ENCODE data around the gene AGBL4. TPM values are rescaled to one million over a fixed set of nuclear protein-coding genes. Genes with fewer than 3 reads are reported as not detected.

AGBL4 gene
- total and polyA plus RNA-seq, 2 experiments from 2014 or later = not detected

- H3K27ac ChIP-seq = no peak overlapping the region
- H3K4me3 ChIP-seq = no peak overlapping the region
- H3K9me2 ChIP-seq (ENCODE audit: insufficient read depth) = no peaks in the 10 kb centered on the region
- DNase-seq = no peak
- no peak overlapping the region for H3K9ac ChIP-seq
- peaks cover 3% of the 10 kb centered on the region for H3K9me3 ChIP-seq (ENCODE audit: low read depth)
- in situ Hi-C loops (cut with MboI) = no loop called here
- TF ChIP-seq EZH2 (IDR thresholded peaks at IDR 0.05; ENCODE audit: insufficient read depth, poor library complexity, severe bottlenecking) (no peak), EZH2phosphoT487 (IDR thresholded peaks at IDR 0.05; ENCODE audit: insufficient read depth, low read depth) (no peak)
- 22 to 36% methylated on average over 1 of the region's 1 CpG for WGBS, 2 experiments (ENCODE audit: low coverage in 1 of 2, low lambda C conversion rate in 2 of 2, missing lambda C conversion rate in 2 of 2)
- no peaks in the 10 kb centered on the region for H3K4me1 ChIP-seq (ENCODE audit: insufficient read depth)
- no peaks in the 10 kb centered on the region for H3F3A ChIP-seq (ENCODE audit: insufficient read depth)
- H3K27me3 ChIP-seq (replicated peaks; ENCODE audit: insufficient read depth) = no peaks in the 10 kb centered on the region
- no peaks in the 10 kb centered on the region for H4K20me1 ChIP-seq (ENCODE audit: insufficient read depth)
- H3K4me2 ChIP-seq (ENCODE audit: unreplicated experiment) = no peak overlapping the region
- no peaks in the 10 kb centered on the region for H3K79me2 ChIP-seq (ENCODE audit: insufficient read depth)
- H2AFZ ChIP-seq = no peak overlapping the region
- no peaks in the 10 kb centered on the region for H3K36me3 ChIP-seq (ENCODE audit: low read depth)
Observed at GRCh38 chr1:49416758-49417157, 607.0 kb downstream of the AGBL4 start.

GRCh38 chr1:49408346-49408745 is 615.4 kb downstream of the AGBL4 start:
- WGBS, 2 experiments (ENCODE audit: low coverage in 1 of 2, low lambda C conversion rate in 2 of 2, missing lambda C conversion rate in 2 of 2) = 24 to 35% methylated on average over 2 of the region's 2 CpGs
- H3K9me3 ChIP-seq (ENCODE audit: low read depth) = no peaks in the 10 kb centered on the region
- no peaks in the 10 kb centered on the region for H3K36me3 ChIP-seq (ENCODE audit: low read depth)
- no peaks in the 10 kb centered on the region for H4K20me1 ChIP-seq (ENCODE audit: insufficient read depth)
- H3K27ac ChIP-seq = no peak overlapping the region
- H3K9ac ChIP-seq = no peak overlapping the region
- H3K4me2 ChIP-seq (ENCODE audit: unreplicated experiment) = no peak overlapping the region
- H3K4me3 ChIP-seq = no peak overlapping the region
- H3F3A ChIP-seq (ENCODE audit: insufficient read depth) = no peaks in the 10 kb centered on the region
- in situ Hi-C loops (cut with MboI) = no loop called here
- DNase-seq = no peak
- no peak for TF ChIP-seq EZH2 (IDR thresholded peaks at IDR 0.05; ENCODE audit: insufficient read depth, poor library complexity, severe bottlenecking)
- TF ChIP-seq EZH2phosphoT487 (IDR thresholded peaks at IDR 0.05; ENCODE audit: insufficient read depth, low read depth) = no peak
- H2AFZ ChIP-seq = no peak overlapping the region
- H3K79me2 ChIP-seq (ENCODE audit: insufficient read depth) = no peaks in the 10 kb centered on the region
- no peaks in the 10 kb centered on the region for H3K4me1 ChIP-seq (ENCODE audit: insufficient read depth)
- no peaks in the 10 kb centered on the region for H3K27me3 ChIP-seq (replicated peaks; ENCODE audit: insufficient read depth)
- no peaks in the 10 kb centered on the region for H3K9me2 ChIP-seq (ENCODE audit: insufficient read depth)

- Histone ChIP-seq H2AFZ (no peak overlapping the region), H3K79me2 (ENCODE audit: insufficient read depth) (no peaks in the 10 kb centered on the region), H3K27ac (no peak overlapping the region), H3K9me2 (ENCODE audit: insufficient read depth) (no peaks in the 10 kb centered on the region), H3K4me3 (no peak overlapping the region), H3K4me2 (ENCODE audit: unreplicated experiment) (no peak overlapping the region), H3K27me3 (replicated peaks; ENCODE audit: insufficient read depth) (no peaks in the 10 kb centered on the region), H4K20me1 (ENCODE audit: insufficient read depth) (no peaks in the 10 kb centered on the region), H3F3A (ENCODE audit: insufficient read depth) (no peaks in the 10 kb centered on the region), H3K9ac (no peak overlapping the region), H3K9me3 (ENCODE audit: low read depth) (no peaks in the 10 kb centered on the region), H3K4me1 (ENCODE audit: insufficient read depth) (no peaks in the 10 kb centered on the region), H3K36me3 (ENCODE audit: low read depth) (no peaks in the 10 kb centered on the region)
- no peak for DNase-seq
- TF ChIP-seq EZH2phosphoT487 (IDR thresholded peaks at IDR 0.05; ENCODE audit: insufficient read depth, low read depth) (no peak), EZH2 (IDR thresholded peaks at IDR 0.05; ENCODE audit: insufficient read depth, poor library complexity, severe bottlenecking) (no peak)
- in situ Hi-C loops (cut with MboI) = no loop called here
Observed at GRCh38 chr1:49397086-49397485, 626.7 kb downstream of the AGBL4 start.

- no peaks in the 10 kb centered on the region for H3K9me2 ChIP-seq (ENCODE audit: insufficient read depth)
- no peaks in the 10 kb centered on the region for H3K4me1 ChIP-seq (ENCODE audit: insufficient read depth)
- no peak overlapping the region for H3K9ac ChIP-seq
- H2AFZ ChIP-seq = no peak overlapping the region
- no peaks in the 10 kb centered on the region for H3F3A ChIP-seq (ENCODE audit: insufficient read depth)
- no peaks in the 10 kb centered on the region for H4K20me1 ChIP-seq (ENCODE audit: insufficient read depth)
- no peak for DNase-seq
- H3K27me3 ChIP-seq (replicated peaks; ENCODE audit: insufficient read depth) = no peaks in the 10 kb centered on the region
- no peak overlapping the region for H3K27ac ChIP-seq
- H3K79me2 ChIP-seq (ENCODE audit: insufficient read depth) = no peaks in the 10 kb centered on the region
- no peak overlapping the region for H3K4me3 ChIP-seq
- 6 to 9% methylated on average over 2 of the region's 2 CpGs for WGBS, 2 experiments (ENCODE audit: low coverage in 1 of 2, low lambda C conversion rate in 2 of 2, missing lambda C conversion rate in 2 of 2)
- H3K9me3 ChIP-seq (ENCODE audit: low read depth) = no peaks in the 10 kb centered on the region
- H3K36me3 ChIP-seq (ENCODE audit: low read depth) = no peaks in the 10 kb centered on the region
- in situ Hi-C loops (cut with MboI) = no loop called here
- TF ChIP-seq EZH2 (IDR thresholded peaks at IDR 0.05; ENCODE audit: insufficient read depth, poor library complexity, severe bottlenecking) (no peak), EZH2phosphoT487 (IDR thresholded peaks at IDR 0.05; ENCODE audit: insufficient read depth, low read depth) (no peak)
- no peak overlapping the region for H3K4me2 ChIP-seq (ENCODE audit: unreplicated experiment)
Observed at GRCh38 chr1:49394200-49394599, 629.6 kb downstream of the AGBL4 start.

GRCh38 chr1:49389699-49390098 is 634.1 kb downstream of the AGBL4 start:
- no peak overlapping the region for H2AFZ ChIP-seq
- no peak overlapping the region for H3K4me3 ChIP-seq
- H4K20me1 ChIP-seq (ENCODE audit: insufficient read depth) = no peaks in the 10 kb centered on the region

More at GRCh38 chr1:49389699-49390098, 634.1 kb downstream of the AGBL4 start:
- TF ChIP-seq EZH2phosphoT487 (IDR thresholded peaks at IDR 0.05; ENCODE audit: insufficient read depth, low read depth) (no peak), EZH2 (IDR thresholded peaks at IDR 0.05; ENCODE audit: insufficient read depth, poor library complexity, severe bottlenecking) (no peak)
- Histone ChIP-seq H3K9me2 (ENCODE audit: insufficient read depth) (no peaks in the 10 kb centered on the region), H3K9ac (no peak overlapping the region), H3K36me3 (ENCODE audit: low read depth) (no peaks in the 10 kb centered on the region), H3K27me3 (replicated peaks; ENCODE audit: insufficient read depth) (no peaks in the 10 kb centered on the region), H3K27ac (no peak overlapping the region), H3K9me3 (ENCODE audit: low read depth) (no peaks in the 10 kb centered on the region), H3K4me1 (ENCODE audit: insufficient read depth) (no peaks in the 10 kb centered on the region), H3K4me2 (ENCODE audit: unreplicated experiment) (no peak overlapping the region), H3F3A (ENCODE audit: insufficient read depth) (no peaks in the 10 kb centered on the region), H3K79me2 (ENCODE audit: insufficient read depth) (no peaks in the 10 kb centered on the region)
- no peak for DNase-seq
- in situ Hi-C loops (cut with MboI) = no loop called here

Data from GM23248 (cell line).